Activated naive CD4-positive, alpha-beta T cell treated with anti-CD3 and anti-CD28 coated beads for 36 hours (primary cell): Measurements from ENCODE around the gene GNAO1. TPM values are rescaled to one million over a fixed set of nuclear protein-coding genes. Genes with fewer than 3 reads are reported as not detected.
"Not testable (repeated sequence)": the region's sequence is repeated elsewhere in the genome, so short reads cannot be mapped to it uniquely, and the experiment has no call there.

Source experiments
- CTCF ChIA-PET: fragments of 350-600 bp; sonication (Branson Sonifier 250); formaldehyde crosslinking; loops from one replicate; lab custom pipeline; 2021; ENCODE audit warnings: antibody characterized with exemption; lab: Charles Lee
- DNase-seq: peaks from one replicate; pipeline ENCODE4 v3.0.0-alpha.2; 2020
- H3K27ac Mint-ChIP-seq: one replicate; pipeline ENCODE4 v1.8.0; 2021; ENCODE audit warnings: mild to moderate bottlenecking, mixed read lengths
- H3K27me3 Mint-ChIP-seq: one replicate; pipeline ENCODE4 v1.8.0; 2021; ENCODE audit warnings: low read depth, mixed read lengths
- H3K36me3 Mint-ChIP-seq: one replicate; pipeline ENCODE4 v1.8.0; 2021; ENCODE audit warnings: low read depth, mixed read lengths
- H3K4me1 Mint-ChIP-seq: one replicate; pipeline ENCODE4 v1.8.0; 2021; ENCODE audit warnings: low read depth, mixed read lengths
- H3K4me3 Mint-ChIP-seq: one replicate; pipeline ENCODE4 v1.8.0; 2021; ENCODE audit warnings: mild to moderate bottlenecking, moderate library complexity, mixed read lengths
- H3K9me3 Mint-ChIP-seq: one replicate; pipeline ENCODE4 v1.8.0; 2021; ENCODE audit warnings: mixed read lengths
- intact Hi-C: fragments of 100-400 bp; cut with micrococcal nuclease; formaldehyde crosslinking; loops from one replicate; pipeline ENCODE4 v1.15.1; 2023
- total RNA-seq, 2 experiments: library from RNA; stranded (reverse); gene quantifications; one replicate each; pipeline ENCODE4 v1.2.3, GENCODE V29; 2021

GNAO1 gene
- total RNA-seq, 2 experiments from 2014 or later: 0.25 to 0.50 TPM

GRCh38 chr16:56375792-56376191, 184.5 kb downstream of the GNAO1 start:
- H3K27ac Mint-ChIP-seq, H3K4me3 Mint-ChIP-seq, CTCF ChIA-PET, DNase-seq, H3K27me3 Mint-ChIP-seq, intact Hi-C loops: not testable (repeated sequence)
- H3K36me3 Mint-ChIP-seq: peaks cover 29% of the 10 kb centered on the region
- peaks cover 11% of the 10 kb centered on the region for H3K9me3 Mint-ChIP-seq
- peaks cover 18% of the 10 kb centered on the region for H3K4me1 Mint-ChIP-seq

GRCh38 chr16:56379044-56379443, 187.8 kb downstream of the GNAO1 start:
- peaks cover 29% of the 10 kb centered on the region for H3K9me3 Mint-ChIP-seq
- H3K4me1 Mint-ChIP-seq, H3K4me3 Mint-ChIP-seq, intact Hi-C loops, H3K27ac Mint-ChIP-seq, DNase-seq, H3K27me3 Mint-ChIP-seq: not testable (repeated sequence)
- H3K36me3 Mint-ChIP-seq: peaks cover 60% of the 10 kb centered on the region
- CTCF ChIA-PET: interaction anchor here (0.9 kb wide), 1 partner anchor 225 kb away, joined by 5 read pairs; no protein-coding TSS in a partner anchor

- H3K27me3 Mint-ChIP-seq, CTCF ChIA-PET, DNase-seq, H3K27ac Mint-ChIP-seq, H3K4me1 Mint-ChIP-seq, intact Hi-C loops, H3K4me3 Mint-ChIP-seq: not testable (repeated sequence)
- Mint-ChIP-seq H3K9me3 (peaks cover 29% of the 10 kb centered on the region), H3K36me3 (peaks cover 70% of the 10 kb centered on the region)
These were observed 189.6 kb downstream of the GNAO1 start for GRCh38 chr16:56380778-56381485.

GRCh38 chr16:56382459-56382858, 191.2 kb downstream of the GNAO1 start:
- H3K36me3 Mint-ChIP-seq: peaks cover 78% of the 10 kb centered on the region

GRCh38 chr16:56382901-56383355, 191.6 kb downstream of the GNAO1 start:
- Mint-ChIP-seq H3K4me1 (no peaks in the 10 kb centered on the region), H3K9me3 (peaks cover 29% of the 10 kb centered on the region), H3K4me3 (no peak overlapping the region), H3K27ac (no peak overlapping the region), H3K27me3 (no peaks in the 10 kb centered on the region), H3K36me3 (peaks cover 80% of the 10 kb centered on the region)
- intact Hi-C loops: no loop called here
- DNase-seq: no peak
- CTCF ChIA-PET: interaction anchor here (0.6 to 1.2 kb wide), 3 partner anchors 12 to 1105 kb away, joined by 3 read pairs; no protein-coding TSS in a partner anchor

More at GRCh38 chr16:56382459-56382858, 191.2 kb downstream of the GNAO1 start:
- no peak overlapping the region for H3K4me3 Mint-ChIP-seq
- CTCF ChIA-PET: interaction anchor here (0.7 to 1.2 kb wide), 2 partner anchors 11 to 17 kb away, joined by 3 read pairs; no protein-coding TSS in a partner anchor
- no peak overlapping the region for H3K27ac Mint-ChIP-seq
- intact Hi-C loops: no loop called here
- H3K27me3 Mint-ChIP-seq: no peaks in the 10 kb centered on the region
- H3K9me3 Mint-ChIP-seq: peaks cover 29% of the 10 kb centered on the region
- DNase-seq: no peak
- no peaks in the 10 kb centered on the region for H3K4me1 Mint-ChIP-seq

GRCh38 chr16:56384074-56384721, 192.9 kb downstream of the GNAO1 start:
- Mint-ChIP-seq H3K4me1 (no peaks in the 10 kb centered on the region), H3K27me3 (no peaks in the 10 kb centered on the region), H3K27ac (no peak overlapping the region), H3K36me3 (peaks cover 72% of the 10 kb centered on the region), H3K4me3 (no peak overlapping the region), H3K9me3 (peaks cover 29% of the 10 kb centered on the region)
- intact Hi-C loops: no loop called here
- no peak for DNase-seq
- CTCF ChIA-PET: no interaction called here

GRCh38 chr16:56387396-56387795, 196.1 kb downstream of the GNAO1 start:
- no peaks in the 10 kb centered on the region for H3K4me1 Mint-ChIP-seq
- CTCF ChIA-PET: interaction anchor here (1.3 to 1.4 kb wide), 2 partner anchors 54 to 69 kb away, joined by 3 to 5 read pairs; no protein-coding TSS in a partner anchor
- no peak for DNase-seq
- no peak overlapping the region for H3K27ac Mint-ChIP-seq
- H3K9me3 Mint-ChIP-seq: peaks cover 12% of the 10 kb centered on the region
- intact Hi-C loops: no loop called here
- no peaks in the 10 kb centered on the region for H3K27me3 Mint-ChIP-seq
- H3K36me3 Mint-ChIP-seq: peaks cover 59% of the 10 kb centered on the region
- H3K4me3 Mint-ChIP-seq: no peak overlapping the region

GRCh38 chr16:56388209-56388608, 196.9 kb downstream of the GNAO1 start:
- CTCF ChIA-PET: interaction anchor here (1.3 to 1.4 kb wide), 2 partner anchors 54 to 69 kb away, joined by 3 to 5 read pairs; no protein-coding TSS in a partner anchor
- Mint-ChIP-seq H3K9me3 (peaks cover 7% of the 10 kb centered on the region), H3K4me1 (no peaks in the 10 kb centered on the region), H3K36me3 (peaks cover 54% of the 10 kb centered on the region), H3K27me3 (no peaks in the 10 kb centered on the region), H3K4me3 (no peak overlapping the region), H3K27ac (no peak overlapping the region)
- DNase-seq: no peak
- intact Hi-C loops: no loop called here

GRCh38 chr16:56389554-56389953, 198.3 kb downstream of the GNAO1 start:
- CTCF ChIA-PET: no interaction called here
- H3K9me3 Mint-ChIP-seq: no peaks in the 10 kb centered on the region
- H3K4me3 Mint-ChIP-seq: no peak overlapping the region
- H3K4me1 Mint-ChIP-seq: no peaks in the 10 kb centered on the region
- no peak for DNase-seq
- peaks cover 47% of the 10 kb centered on the region for H3K36me3 Mint-ChIP-seq
- H3K27me3 Mint-ChIP-seq: no peaks in the 10 kb centered on the region
- intact Hi-C loops: no loop called here
- H3K27ac Mint-ChIP-seq: no peak overlapping the region

- H3K27ac Mint-ChIP-seq, CTCF ChIA-PET, DNase-seq, H3K27me3 Mint-ChIP-seq, H3K4me3 Mint-ChIP-seq, H3K4me1 Mint-ChIP-seq, intact Hi-C loops, H3K9me3 Mint-ChIP-seq: not testable (repeated sequence)
- peaks cover 41% of the 10 kb centered on the region for H3K36me3 Mint-ChIP-seq
These were observed 205.4 kb downstream of the GNAO1 start for GRCh38 chr16:56396724-56397123.

- Mint-ChIP-seq H3K9me3 (no peaks in the 10 kb centered on the region), H3K4me3 (no peak overlapping the region), H3K4me1 (no peaks in the 10 kb centered on the region), H3K36me3 (peaks cover 42% of the 10 kb centered on the region), H3K27me3 (no peaks in the 10 kb centered on the region), H3K27ac (no peak overlapping the region)
- no peak for DNase-seq
- CTCF ChIA-PET: no interaction called here
- intact Hi-C loops: no loop called here
These were observed 207.8 kb downstream of the GNAO1 start for GRCh38 chr16:56399047-56399446.

- intact Hi-C loops: no loop called here
- no peak for DNase-seq
- CTCF ChIA-PET: no interaction called here
- Mint-ChIP-seq H3K36me3 (peaks cover 43% of the 10 kb centered on the region), H3K4me3 (no peak overlapping the region), H3K9me3 (no peaks in the 10 kb centered on the region), H3K27ac (no peak overlapping the region), H3K4me1 (no peaks in the 10 kb centered on the region), H3K27me3 (no peaks in the 10 kb centered on the region)
These were observed 208.2 kb downstream of the GNAO1 start for GRCh38 chr16:56399486-56399885.
